DOHH2 (cell line): ENCODE measurements around the gene COG6.

Experiments
- EZH2phosphoT487 ChIP-seq: fragments of 200-600 bp; sonication (generic); IDR thresholded peaks from 2 replicates; pipeline ENCODE4 v1.6.1; 2017; ENCODE audit warnings: borderline replicate concordance, mild to moderate bottlenecking, antibody characterized with exemption, low read length, moderate library complexity, mixed read lengths
- TF ChIP-seq, protein P1 (sequence below): fragments of 200-600 bp; sonication (generic); IDR thresholded peaks from one replicate; pipeline ENCODE4 v1.5.1; 2014; ENCODE audit warnings: antibody characterized with exemption, mild to moderate bottlenecking, low read depth, low read length; ENCODE audit not compliant: poor library complexity, severe bottlenecking

DNA sequence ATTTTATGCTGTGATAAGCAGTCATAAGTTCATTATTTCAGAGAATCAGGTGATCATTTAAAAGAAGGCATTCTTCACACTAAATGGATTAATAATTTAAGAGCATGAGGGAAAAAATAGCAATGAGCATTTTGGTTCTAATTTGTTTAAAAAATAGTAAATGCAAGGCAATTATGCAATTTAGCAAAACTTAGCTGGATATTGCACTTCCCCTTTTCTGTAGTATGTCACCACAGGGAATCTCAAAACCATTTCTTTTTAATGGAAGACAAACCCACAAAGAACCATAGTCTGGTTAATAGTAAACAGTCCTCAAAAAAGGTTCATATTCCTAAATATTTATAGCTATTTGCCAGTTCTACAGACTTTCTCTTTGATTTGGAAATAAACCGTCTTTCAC, 30.2 kb downstream of the COG6 start:
- TF ChIP-seq, protein P1, sequence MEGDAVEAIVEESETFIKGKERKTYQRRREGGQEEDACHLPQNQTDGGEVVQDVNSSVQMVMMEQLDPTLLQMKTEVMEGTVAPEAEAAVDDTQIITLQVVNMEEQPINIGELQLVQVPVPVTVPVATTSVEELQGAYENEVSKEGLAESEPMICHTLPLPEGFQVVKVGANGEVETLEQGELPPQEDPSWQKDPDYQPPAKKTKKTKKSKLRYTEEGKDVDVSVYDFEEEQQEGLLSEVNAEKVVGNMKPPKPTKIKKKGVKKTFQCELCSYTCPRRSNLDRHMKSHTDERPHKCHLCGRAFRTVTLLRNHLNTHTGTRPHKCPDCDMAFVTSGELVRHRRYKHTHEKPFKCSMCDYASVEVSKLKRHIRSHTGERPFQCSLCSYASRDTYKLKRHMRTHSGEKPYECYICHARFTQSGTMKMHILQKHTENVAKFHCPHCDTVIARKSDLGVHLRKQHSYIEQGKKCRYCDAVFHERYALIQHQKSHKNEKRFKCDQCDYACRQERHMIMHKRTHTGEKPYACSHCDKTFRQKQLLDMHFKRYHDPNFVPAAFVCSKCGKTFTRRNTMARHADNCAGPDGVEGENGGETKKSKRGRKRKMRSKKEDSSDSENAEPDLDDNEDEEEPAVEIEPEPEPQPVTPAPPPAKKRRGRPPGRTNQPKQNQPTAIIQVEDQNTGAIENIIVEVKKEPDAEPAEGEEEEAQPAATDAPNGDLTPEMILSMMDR, result no peak
- no peak for TF ChIP-seq EZH2phosphoT487
